ENCODE measurements around the gene LHCGR.

DNA sequence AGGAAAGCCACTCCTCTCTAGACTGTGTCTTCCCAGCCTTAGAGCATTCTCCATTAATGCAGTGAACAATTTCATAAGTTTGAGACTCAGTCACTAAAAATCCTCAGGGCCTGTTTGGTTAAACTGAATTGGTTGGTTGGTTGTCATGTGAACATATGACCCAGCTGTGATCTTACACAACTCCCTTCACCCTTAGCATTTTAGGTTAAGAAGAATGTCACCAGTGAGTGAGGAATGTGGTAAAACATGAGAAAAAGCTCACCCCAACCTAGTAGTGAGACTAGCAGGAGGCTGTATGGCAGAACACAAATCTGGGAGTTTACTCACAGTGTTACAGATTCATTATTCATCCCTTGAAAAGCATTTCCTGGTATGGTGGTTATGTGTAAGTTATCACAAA, 32.4 kb downstream of the LHCGR start:
- TF ChIP-seq, protein P1, sequence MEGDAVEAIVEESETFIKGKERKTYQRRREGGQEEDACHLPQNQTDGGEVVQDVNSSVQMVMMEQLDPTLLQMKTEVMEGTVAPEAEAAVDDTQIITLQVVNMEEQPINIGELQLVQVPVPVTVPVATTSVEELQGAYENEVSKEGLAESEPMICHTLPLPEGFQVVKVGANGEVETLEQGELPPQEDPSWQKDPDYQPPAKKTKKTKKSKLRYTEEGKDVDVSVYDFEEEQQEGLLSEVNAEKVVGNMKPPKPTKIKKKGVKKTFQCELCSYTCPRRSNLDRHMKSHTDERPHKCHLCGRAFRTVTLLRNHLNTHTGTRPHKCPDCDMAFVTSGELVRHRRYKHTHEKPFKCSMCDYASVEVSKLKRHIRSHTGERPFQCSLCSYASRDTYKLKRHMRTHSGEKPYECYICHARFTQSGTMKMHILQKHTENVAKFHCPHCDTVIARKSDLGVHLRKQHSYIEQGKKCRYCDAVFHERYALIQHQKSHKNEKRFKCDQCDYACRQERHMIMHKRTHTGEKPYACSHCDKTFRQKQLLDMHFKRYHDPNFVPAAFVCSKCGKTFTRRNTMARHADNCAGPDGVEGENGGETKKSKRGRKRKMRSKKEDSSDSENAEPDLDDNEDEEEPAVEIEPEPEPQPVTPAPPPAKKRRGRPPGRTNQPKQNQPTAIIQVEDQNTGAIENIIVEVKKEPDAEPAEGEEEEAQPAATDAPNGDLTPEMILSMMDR (IDR thresholded peaks at IDR 0.05): no peak
- no peak for TF ChIP-seq SIN3A (IDR thresholded peaks at IDR 0.05; ENCODE audit: borderline replicate concordance, insufficient read depth, low read depth, low read length)
